Osteocyte (in vitro differentiated cells): ENCODE results near the gene FNTB. TPM values are rescaled to one million over a fixed set of nuclear protein-coding genes. Genes with fewer than 3 reads are reported as not detected.

ENCODE experiments used
- DNase-seq: peaks from one replicate; pipeline ENCODE4 v3.0.0; 2021; ENCODE audit warnings: mixed read lengths; ENCODE audit not compliant: unreplicated experiment; ENCODE audit errors: extremely low spot score
- H3K27ac Mint-ChIP-seq: one replicate; pipeline ENCODE4 v1.8.0; 2021; ENCODE audit warnings: mild to moderate bottlenecking, mixed read lengths; ENCODE audit not compliant: unreplicated experiment
- H3K27me3 Mint-ChIP-seq: one replicate; pipeline ENCODE4 v1.8.0; 2021; ENCODE audit warnings: mixed read lengths; ENCODE audit not compliant: unreplicated experiment
- H3K36me3 Mint-ChIP-seq: one replicate; pipeline ENCODE4 v1.8.0; 2021; ENCODE audit warnings: mixed read lengths; ENCODE audit not compliant: unreplicated experiment
- H3K4me1 Mint-ChIP-seq: one replicate; pipeline ENCODE4 v1.8.0; 2021; ENCODE audit warnings: mixed read lengths; ENCODE audit not compliant: unreplicated experiment
- H3K4me3 Mint-ChIP-seq: one replicate; pipeline ENCODE4 v1.8.0; 2021; ENCODE audit warnings: mild to moderate bottlenecking, moderate library complexity, mixed read lengths; ENCODE audit not compliant: unreplicated experiment
- H3K9me3 Mint-ChIP-seq: one replicate; pipeline ENCODE4 v1.8.0; 2021; ENCODE audit warnings: mixed read lengths; ENCODE audit not compliant: unreplicated experiment
- CTCF ChIP-seq: fragments of 200-600 bp; sonication (generic); IDR thresholded peaks from 2 replicates; pipeline ENCODE4 v1.5.0; 2021; ENCODE audit warnings: antibody characterized with exemption, mild to moderate bottlenecking, moderate library complexity
- total RNA-seq: library from RNA; stranded (reverse); gene quantifications from 2 replicates; pipeline ENCODE4 v1.2.1, GENCODE V29; 2021

The FNTB gene
- total RNA-seq, 1 donor from 2014 or later = 23.2 TPM

DNA sequence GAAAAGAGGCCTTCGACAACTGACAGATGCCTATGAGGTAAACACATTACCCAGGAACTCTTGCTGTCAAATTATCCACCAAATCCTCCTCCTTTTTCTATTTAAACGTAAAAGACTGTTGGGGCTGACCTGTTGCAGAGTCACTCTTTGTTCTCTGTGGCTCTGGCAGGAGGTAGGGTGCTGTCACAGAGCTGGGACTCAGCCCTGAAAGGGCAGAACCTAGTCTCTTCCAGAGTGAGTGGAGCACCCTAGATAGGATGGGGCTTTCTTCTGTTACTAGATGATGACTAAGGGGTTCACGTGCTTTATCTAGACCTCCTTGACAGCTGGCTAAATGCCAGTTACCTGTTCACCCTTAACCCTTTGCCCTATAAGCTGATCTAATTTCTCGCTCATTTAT is 25.7 kb downstream of the FNTB start:
- Mint-ChIP-seq H3K4me3 (no peak overlapping the region), H3K4me1 (no peaks in the 10 kb centered on the region), H3K27ac (no peak overlapping the region), H3K9me3 (no peaks in the 10 kb centered on the region), H3K36me3 (peaks cover 19% of the 10 kb centered on the region), H3K27me3 (no peaks in the 10 kb centered on the region)
- TF ChIP-seq CTCF = no peak
- no peak for DNase-seq

DNA sequence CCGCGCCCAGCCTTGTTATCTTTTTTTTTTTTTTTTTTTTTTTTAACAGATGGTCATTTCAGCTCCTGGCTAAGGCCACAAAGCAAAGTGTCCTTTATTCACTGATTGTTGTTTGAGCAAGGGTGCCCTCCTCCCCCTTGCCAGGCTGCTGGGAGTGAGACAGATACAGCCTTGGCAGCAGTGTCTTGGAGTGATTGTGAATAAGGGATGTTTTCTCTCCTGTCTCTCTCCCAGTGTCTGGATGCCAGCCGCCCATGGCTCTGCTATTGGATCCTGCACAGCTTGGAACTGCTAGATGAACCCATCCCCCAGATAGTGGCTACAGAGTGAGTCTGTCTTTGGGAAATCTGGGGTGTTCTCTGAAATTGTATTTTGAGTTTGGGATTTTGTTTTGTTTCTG is 28.7 kb downstream of the FNTB start:
- DNase-seq = no peak
- Mint-ChIP-seq H3K4me3 (no peak overlapping the region), H3K36me3 (peaks cover 10% of the 10 kb centered on the region), H3K27ac (no peak overlapping the region), H3K4me1 (peaks cover 2% of the 10 kb centered on the region), H3K9me3 (no peaks in the 10 kb centered on the region), H3K27me3 (no peaks in the 10 kb centered on the region)
- TF ChIP-seq CTCF = no peak

- Mint-ChIP-seq H3K4me1 (peaks cover 2% of the 10 kb centered on the region), H3K9me3 (no peaks in the 10 kb centered on the region), H3K27me3 (no peaks in the 10 kb centered on the region), H3K4me3 (no peak overlapping the region), H3K27ac (no peak overlapping the region), H3K36me3 (peaks cover 7% of the 10 kb centered on the region)
- no peak for DNase-seq
- TF ChIP-seq CTCF = no peak
These were observed 29.8 kb downstream of the FNTB start for GRCh38 chr14:65016471-65016870.

- peaks cover 4% of the 10 kb centered on the region for H3K36me3 Mint-ChIP-seq
- no peak overlapping the region for H3K4me3 Mint-ChIP-seq
- no peaks in the 10 kb centered on the region for H3K9me3 Mint-ChIP-seq
- H3K27me3 Mint-ChIP-seq = no peaks in the 10 kb centered on the region
- H3K4me1 Mint-ChIP-seq = peaks cover 2% of the 10 kb centered on the region
- peak; percentile 81 for TF ChIP-seq CTCF
- no peak overlapping the region for H3K27ac Mint-ChIP-seq
- no peak for DNase-seq
These were observed 33.4 kb downstream of the FNTB start for GRCh38 chr14:65019944-65020566.

GRCh38 chr14:65024957-65025356 is 38.3 kb downstream of the FNTB start:
- H3K36me3 Mint-ChIP-seq = peaks cover 19% of the 10 kb centered on the region
- H3K9me3 Mint-ChIP-seq = no peaks in the 10 kb centered on the region
- H3K27ac Mint-ChIP-seq = no peak overlapping the region
- no peak for DNase-seq
- H3K27me3 Mint-ChIP-seq = no peaks in the 10 kb centered on the region
- no peaks in the 10 kb centered on the region for H3K4me1 Mint-ChIP-seq
- no peak overlapping the region for H3K4me3 Mint-ChIP-seq
- no peak for TF ChIP-seq CTCF
